UCSD-AML1 (cell line): ENCODE results near the gene PLCXD3.

Source experiments
- DNase-seq: peaks from one replicate; lab custom pipeline; 2025; ENCODE audit not compliant: unreplicated experiment; lab: John Stamatoyannopoulos, UW

PLCXD3 gene

DNA sequence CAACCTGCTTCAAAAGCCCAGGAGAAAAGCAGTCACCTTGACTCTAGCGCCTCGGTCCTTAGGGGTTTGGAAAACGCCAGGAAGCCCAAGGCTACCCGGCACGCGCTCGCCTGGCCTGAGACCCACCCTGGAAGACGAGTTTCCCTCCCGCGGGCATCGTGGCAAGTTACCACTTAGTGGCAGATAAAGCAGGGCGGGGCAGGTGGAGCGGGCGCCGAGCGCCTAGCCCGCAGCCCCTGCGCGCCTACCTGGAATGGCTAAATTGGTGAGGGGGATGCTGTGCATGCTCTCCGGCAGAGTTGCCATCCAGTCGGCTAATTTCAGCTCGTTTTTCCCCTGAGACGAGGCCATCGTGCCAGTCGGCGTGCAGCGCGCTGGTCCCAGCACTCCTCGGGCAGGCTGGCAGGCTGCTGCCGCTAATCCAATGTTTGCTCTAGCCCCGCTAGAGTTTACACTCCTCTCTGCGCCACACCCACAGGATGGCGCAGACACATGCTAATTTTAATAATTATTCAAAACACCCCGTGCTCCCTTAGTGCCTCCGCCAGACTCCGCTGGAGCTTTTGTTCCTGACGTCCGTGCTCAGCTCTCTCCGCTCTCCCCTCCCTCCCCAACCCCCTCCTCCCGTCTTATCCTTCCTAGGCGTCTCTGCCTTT lies at the start of gene PLCXD3:
TSS of gene PLCXD3 (minus strand) at position 426 of the 656 bp plus-strand sequence. CDS start at position 351, 75 bp downstream.
- DNase-seq: no peak

- DNase-seq: no peak
Observed at GRCh38 chr5:41559184-41559583, 48.8 kb upstream of the PLCXD3 start.

GRCh38 chr5:41558295-41558694 lies 47.9 kb upstream of the PLCXD3 start:
- no peak for DNase-seq

- no peak for DNase-seq
Observed at GRCh38 chr5:41547991-41548390, 37.6 kb upstream of the PLCXD3 start.

GRCh38 chr5:41542183-41542582 lies 31.8 kb upstream of the PLCXD3 start:
- DNase-seq: no peak

DNA sequence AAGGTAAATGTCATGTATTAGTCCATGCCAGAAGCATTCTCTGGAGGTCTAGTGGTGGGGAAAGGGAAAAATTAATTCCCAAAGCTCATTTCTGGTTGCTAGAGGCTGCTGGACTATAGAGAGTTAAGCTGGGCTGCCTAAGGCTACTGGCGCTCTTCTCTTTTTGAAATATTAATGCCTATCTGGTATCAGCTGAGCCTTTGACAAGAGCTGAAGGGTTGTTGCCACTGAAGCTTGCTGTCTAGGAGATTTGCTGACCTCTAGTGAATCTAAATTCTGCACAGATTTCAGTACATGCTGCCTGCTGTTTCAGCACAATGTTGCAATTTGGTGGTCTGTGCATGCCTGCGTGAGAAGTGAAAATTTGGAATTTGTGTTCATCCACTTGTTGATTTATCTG lies 29.1 kb upstream of the PLCXD3 start:
- no peak for DNase-seq

- DNase-seq: no peak
Observed at GRCh38 chr5:41537581-41537980, 27.2 kb upstream of the PLCXD3 start.

DNA sequence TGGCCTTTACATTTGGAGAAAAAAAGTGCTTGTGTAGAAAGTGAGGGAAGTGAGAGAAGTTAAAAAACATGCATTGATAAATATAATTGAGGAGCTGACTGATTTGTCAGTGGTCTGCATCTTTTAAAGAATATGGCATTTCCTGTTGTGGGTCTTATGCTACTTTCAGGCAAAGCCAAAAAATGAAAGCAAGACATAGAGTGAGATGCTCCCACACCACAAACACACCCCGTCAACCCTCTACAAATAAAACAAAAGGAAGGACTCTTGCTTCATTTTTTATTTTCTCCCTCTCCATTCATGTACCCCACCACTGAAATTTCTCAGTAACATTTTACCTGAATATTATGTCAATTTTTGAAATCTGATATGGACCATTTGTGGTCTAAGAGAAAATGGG lies 22.1 kb upstream of the PLCXD3 start:
- no peak for DNase-seq

DNA sequence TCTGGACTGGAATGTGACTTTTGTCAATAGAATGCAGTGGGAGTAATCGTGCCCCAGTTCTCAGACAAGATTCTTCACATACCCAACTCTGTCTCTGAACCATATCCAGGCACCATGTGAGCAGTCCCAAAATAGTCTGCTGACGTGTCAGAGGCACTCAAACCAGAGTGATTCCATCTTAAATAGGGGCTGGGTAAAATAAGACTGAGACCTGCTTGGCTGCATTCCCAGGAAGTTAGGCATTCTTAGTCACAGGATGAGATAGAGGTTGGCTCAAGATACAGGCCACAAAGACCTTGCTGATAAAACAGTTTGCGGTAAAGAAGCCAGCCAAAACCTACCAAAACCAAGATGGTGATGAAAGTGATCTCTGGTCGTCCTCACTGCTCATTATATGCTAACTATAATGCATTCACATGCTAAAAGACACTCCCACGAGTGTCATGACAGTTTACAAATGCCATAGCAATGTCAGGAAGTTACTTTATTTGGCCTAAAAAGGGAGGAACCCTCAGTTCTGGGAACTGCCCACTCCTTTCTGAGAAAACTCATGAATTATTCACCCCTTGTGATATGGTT lies 16.9 kb upstream of the PLCXD3 start:
- no peak for DNase-seq

DNA sequence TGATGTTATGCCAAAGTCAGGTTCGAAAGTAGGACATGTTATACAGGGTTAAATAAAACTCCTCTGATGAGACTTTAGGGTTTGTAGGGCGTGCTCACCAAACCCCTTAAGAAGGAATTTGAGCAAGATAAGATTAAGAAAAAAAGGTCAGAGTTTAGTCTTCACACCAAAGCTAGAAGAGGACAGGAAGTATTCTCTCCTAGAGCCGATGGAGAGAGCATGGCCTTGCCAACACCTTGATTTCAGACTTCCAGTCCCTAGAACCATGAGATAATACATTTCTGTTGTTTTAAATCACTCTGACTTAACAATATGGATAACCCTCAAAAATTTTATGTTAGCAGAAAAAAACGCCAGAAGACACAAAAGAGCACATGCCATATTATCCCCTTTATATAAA lies 16.3 kb upstream of the PLCXD3 start:
- DNase-seq: no peak

DNA sequence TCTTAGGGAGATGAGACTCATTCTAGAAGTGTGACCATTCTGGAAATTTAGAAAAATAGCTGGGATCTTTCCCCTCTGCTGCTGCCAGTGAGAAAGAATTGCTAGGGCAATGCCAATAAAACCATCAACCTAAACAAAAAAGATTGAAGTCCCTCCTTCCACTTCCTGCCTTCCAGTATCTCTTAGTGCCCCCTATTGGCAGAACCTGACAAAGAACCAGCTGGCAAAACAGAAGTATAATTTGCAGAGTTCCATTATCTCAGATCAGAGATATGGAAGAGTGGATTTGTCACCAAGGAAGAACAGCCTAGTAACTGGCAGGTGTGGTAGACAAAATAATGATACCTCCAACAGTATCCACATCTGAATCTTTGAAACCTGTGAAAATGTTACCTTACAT lies 13.8 kb upstream of the PLCXD3 start:
- DNase-seq: no peak

- DNase-seq: no peak
Observed at GRCh38 chr5:41522193-41522786, 11.9 kb upstream of the PLCXD3 start.

DNA sequence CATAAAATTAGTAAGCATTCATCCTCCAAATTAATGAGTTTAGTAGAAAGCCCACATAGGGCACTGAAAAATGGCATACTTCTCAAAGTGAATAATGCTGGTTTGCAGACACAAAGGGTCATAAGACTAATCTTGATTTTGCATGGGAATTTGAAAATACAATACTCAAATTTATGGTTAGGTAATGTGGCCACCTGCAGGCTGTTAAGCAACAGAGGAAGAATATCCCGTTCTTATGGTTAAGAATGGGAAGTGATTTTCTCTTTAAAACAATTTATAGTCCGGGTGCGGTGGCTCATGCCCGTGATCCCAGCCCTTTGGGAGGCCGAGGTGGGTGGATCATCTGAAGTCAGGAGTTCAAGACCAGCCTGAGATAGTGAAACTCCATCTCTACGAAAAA lies 9.4 kb upstream of the PLCXD3 start:
- no peak for DNase-seq

- DNase-seq: no peak
Observed at GRCh38 chr5:41517909-41518308, 7.5 kb upstream of the PLCXD3 start.

DNA sequence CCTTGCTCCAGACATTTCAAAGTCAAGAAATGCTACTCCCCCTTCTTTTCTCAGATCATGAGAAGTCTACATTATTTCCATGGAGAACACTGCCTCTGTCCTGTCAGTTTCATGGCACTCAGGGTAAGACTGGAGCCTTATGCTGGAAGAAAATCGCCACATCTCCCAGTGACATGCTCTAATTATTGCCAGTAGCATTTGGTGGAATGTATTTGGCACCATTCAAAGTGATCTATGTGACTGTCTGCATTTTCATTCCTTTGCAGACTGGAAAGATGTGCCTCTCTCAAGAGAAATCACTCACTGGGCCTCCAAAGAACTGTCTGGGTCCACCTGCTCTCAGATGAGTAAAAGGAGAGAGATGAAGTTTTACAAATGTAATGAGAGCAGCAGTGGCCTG lies 840 bp upstream of the PLCXD3 start:
- no peak for DNase-seq

- no peak for DNase-seq
Observed at GRCh38 chr5:41509399-41510175, 814 bp downstream of the PLCXD3 start.

GRCh38 chr5:41508696-41509398 lies 1.6 kb downstream of the PLCXD3 start:
- DNase-seq: no peak

GRCh38 chr5:41508186-41508585 lies 2.2 kb downstream of the PLCXD3 start:
- DNase-seq: no peak

DNA sequence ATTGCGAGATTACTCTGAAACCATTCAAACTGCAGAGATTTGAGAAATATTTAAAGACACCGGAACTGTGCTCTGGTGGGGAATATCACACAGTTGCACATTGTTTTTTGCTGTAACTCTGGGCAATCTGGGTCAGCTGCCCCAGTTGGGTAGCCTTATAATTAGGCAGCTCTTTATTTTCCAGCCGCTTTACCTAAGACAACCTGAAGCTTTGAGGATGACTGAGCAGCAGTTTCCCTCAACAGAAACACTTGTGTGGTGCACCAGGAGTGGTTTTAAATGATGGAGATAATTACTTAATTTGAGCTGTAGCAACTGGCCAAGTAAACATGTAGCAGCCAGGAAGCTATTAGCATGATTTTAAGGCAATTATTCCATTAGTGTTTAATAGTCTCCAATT lies 2.9 kb downstream of the PLCXD3 start:
- DNase-seq: no peak

- DNase-seq: no peak
Observed at GRCh38 chr5:41503860-41504259, 6.5 kb downstream of the PLCXD3 start.

GRCh38 chr5:41503310-41503709 lies 7.1 kb downstream of the PLCXD3 start:
- DNase-seq: no peak
